Trophoblast cell (in vitro differentiated cells and primary cell): ENCODE data around the gene CDC6.

Experiments
- DNase-seq, 2 donors: peaks; one replicate each; pipeline ENCODE4 v3.0.0-alpha.2; 2016
- H2AFZ ChIP-seq: 2 replicates; pipeline ENCODE4 v1.6.1; 2013; ENCODE audit warnings: low read length, moderate library complexity, mild to moderate bottlenecking; ENCODE audit not compliant: insufficient read depth, poor library complexity
- H2AK5ac ChIP-seq: 2 replicates; pipeline ENCODE4 v1.6.1; 2013; ENCODE audit warnings: mild to moderate bottlenecking, low read length
- H2BK120ac ChIP-seq: 2 replicates; pipeline ENCODE4 v1.6.1; 2013; ENCODE audit warnings: low read length, mild to moderate bottlenecking, moderate library complexity; ENCODE audit not compliant: insufficient read depth, poor library complexity
- H2BK12ac ChIP-seq: 2 replicates; pipeline ENCODE4 v1.6.1; 2013; ENCODE audit warnings: mild to moderate bottlenecking, low read length, moderate library complexity
- H2BK5ac ChIP-seq: 2 replicates; pipeline ENCODE4 v1.6.1; 2013; ENCODE audit warnings: low read length, low read depth, moderate library complexity, mild to moderate bottlenecking; ENCODE audit not compliant: poor library complexity
- H3K14ac ChIP-seq: 2 replicates; pipeline ENCODE4 v1.6.1; 2013; ENCODE audit warnings: mild to moderate bottlenecking, low read length
- H3K18ac ChIP-seq: 2 replicates; pipeline ENCODE4 v1.6.1; 2013; ENCODE audit warnings: mild to moderate bottlenecking, low read length
- H3K23ac ChIP-seq: 2 replicates; pipeline ENCODE4 v1.6.1; 2013; ENCODE audit warnings: low read length
- H3K27ac ChIP-seq: 2 replicates; pipeline ENCODE4 v1.5.1; 2013; ENCODE audit warnings: low read depth, mild to moderate bottlenecking, inconsistent platforms, low read length, moderate library complexity
- H3K27me3 ChIP-seq: 2 replicates; pipeline ENCODE4 v1.6.1; 2013; ENCODE audit warnings: inconsistent platforms, mild to moderate bottlenecking, low read length, moderate library complexity; ENCODE audit not compliant: insufficient read depth
- H3K36me3 ChIP-seq, 2 experiments: 1 replicate in 1 of 2; 2 replicates in 1 of 2; pipeline ENCODE4 v1.6.1; 2013; ENCODE audit warnings: low read length in 2 of 2, mild to moderate bottlenecking in 2 of 2, moderate library complexity in 1 of 2; ENCODE audit not compliant: insufficient read depth in 2 of 2, control insufficient read depth in 1 of 2
- H3K4ac ChIP-seq: 2 replicates; pipeline ENCODE4 v1.6.1; 2013; ENCODE audit warnings: low read depth, mild to moderate bottlenecking, low read length, moderate library complexity
- H3K4me1 ChIP-seq, 2 experiments: 1 replicate in 1 of 2; 2 replicates in 1 of 2; pipeline ENCODE4 v1.6.1; 2013; ENCODE audit warnings: low read length in 2 of 2, mild to moderate bottlenecking in 2 of 2, moderate library complexity in 1 of 2; ENCODE audit not compliant: insufficient read depth in 2 of 2, control insufficient read depth in 1 of 2
- H3K4me2 ChIP-seq: 2 replicates; pipeline ENCODE4 v1.6.1; 2013; ENCODE audit warnings: inconsistent platforms, mild to moderate bottlenecking, low read length, moderate library complexity
- H3K4me3 ChIP-seq: 2 replicates; pipeline ENCODE4 v1.5.1; 2013; ENCODE audit warnings: mild to moderate bottlenecking, low read depth, low read length, inconsistent platforms
- H3K79me1 ChIP-seq: one replicate; pipeline ENCODE4 v1.6.1; 2013; ENCODE audit warnings: low read length
- H3K79me2 ChIP-seq: 2 replicates; pipeline ENCODE4 v1.6.1; 2013; ENCODE audit warnings: low read length, mild to moderate bottlenecking; ENCODE audit not compliant: control insufficient read depth, insufficient read depth, poor library complexity
- H3K9ac ChIP-seq: 2 replicates; pipeline ENCODE4 v1.6.1; 2013; ENCODE audit warnings: mild to moderate bottlenecking, low read length
- H3K9me3 ChIP-seq: 2 replicates; pipeline ENCODE4 v1.6.1; 2013; ENCODE audit warnings: low read depth, mild to moderate bottlenecking, control low read depth, inconsistent platforms, low read length; ENCODE audit not compliant: insufficient read depth
- H4K12ac ChIP-seq: 2 replicates; pipeline ENCODE4 v1.6.1; 2013; ENCODE audit warnings: low read depth, mild to moderate bottlenecking, low read length, moderate library complexity
- H4K8ac ChIP-seq: 2 replicates; pipeline ENCODE4 v1.6.1; 2013; ENCODE audit warnings: low read depth, mild to moderate bottlenecking, low read length, moderate library complexity
- H4K91ac ChIP-seq: one replicate; pipeline ENCODE4 v1.6.1; 2013; ENCODE audit warnings: low read depth, mild to moderate bottlenecking, low read length, moderate library complexity
- WGBS: extraction: QIAGEN DNeasy Blood & Tissue Kit; methylation state at CpG from one replicate; pipeline ENCODE4 v1.1.7; 2013; ENCODE audit warnings: missing lambda C conversion rate; ENCODE audit not compliant: insufficient read length, insufficient coverage; ENCODE audit errors: extremely low coverage; 5-methylcytosine and 5-hydroxymethylcytosine counted together

The CDC6 gene

DNA sequence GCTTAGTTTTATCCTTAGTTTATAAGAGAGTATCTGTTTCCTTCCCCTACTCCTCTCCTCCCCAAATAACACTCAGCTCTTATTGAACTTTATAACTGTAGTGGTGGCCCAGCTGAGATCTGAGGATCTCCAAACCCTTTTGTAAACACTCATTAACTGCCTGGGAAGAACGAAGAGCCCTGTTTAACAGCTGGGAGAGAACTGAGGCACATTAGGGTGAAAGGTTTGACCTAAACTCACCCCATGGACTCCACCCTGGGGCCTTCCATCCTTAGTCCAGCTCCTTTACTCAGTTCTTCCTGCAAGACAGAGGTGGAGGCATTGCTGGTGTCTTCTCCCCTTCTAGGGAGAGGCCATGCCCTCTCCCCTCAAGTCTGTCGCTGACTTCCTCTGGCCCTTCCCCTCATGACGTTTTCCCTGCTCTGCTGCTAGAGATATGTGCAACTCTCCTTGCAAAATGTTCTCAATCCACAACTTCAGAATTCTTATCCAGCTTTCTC is 20.1 kb downstream of the CDC6 start:
- Histone ChIP-seq H3K4me1 (peaks cover 21 to 26% of the 10 kb centered on the region in 2 experiments), H3K79me2 (no peaks in the 10 kb centered on the region), H3K4me2 (no peak overlapping the region), H2BK12ac (no peak overlapping the region), H4K12ac (no peak overlapping the region), H3K4me3 (no peak overlapping the region), H3K79me1 (peaks cover 4% of the 10 kb centered on the region), H2AK5ac (no peak overlapping the region), H3K9ac (no peak overlapping the region), H2BK5ac (no peak overlapping the region), H3K14ac (no peak overlapping the region), H2BK120ac (no peak overlapping the region), H3K18ac (no peak overlapping the region), H3K27ac (no peak overlapping the region), H3K4ac (no peak overlapping the region), H2AFZ (no peak overlapping the region), H3K23ac (no peak overlapping the region), H4K8ac (no peak overlapping the region), H3K36me3 (peaks cover 3 to 8% of the 10 kb centered on the region in 2 experiments), H3K9me3 (no peaks in the 10 kb centered on the region), H4K91ac (no peak overlapping the region), H3K27me3 (no peaks in the 10 kb centered on the region)
- DNase-seq, result no peak
- WGBS, result no CpG with 5 or more reads among the region's 3 CpGs

DNA sequence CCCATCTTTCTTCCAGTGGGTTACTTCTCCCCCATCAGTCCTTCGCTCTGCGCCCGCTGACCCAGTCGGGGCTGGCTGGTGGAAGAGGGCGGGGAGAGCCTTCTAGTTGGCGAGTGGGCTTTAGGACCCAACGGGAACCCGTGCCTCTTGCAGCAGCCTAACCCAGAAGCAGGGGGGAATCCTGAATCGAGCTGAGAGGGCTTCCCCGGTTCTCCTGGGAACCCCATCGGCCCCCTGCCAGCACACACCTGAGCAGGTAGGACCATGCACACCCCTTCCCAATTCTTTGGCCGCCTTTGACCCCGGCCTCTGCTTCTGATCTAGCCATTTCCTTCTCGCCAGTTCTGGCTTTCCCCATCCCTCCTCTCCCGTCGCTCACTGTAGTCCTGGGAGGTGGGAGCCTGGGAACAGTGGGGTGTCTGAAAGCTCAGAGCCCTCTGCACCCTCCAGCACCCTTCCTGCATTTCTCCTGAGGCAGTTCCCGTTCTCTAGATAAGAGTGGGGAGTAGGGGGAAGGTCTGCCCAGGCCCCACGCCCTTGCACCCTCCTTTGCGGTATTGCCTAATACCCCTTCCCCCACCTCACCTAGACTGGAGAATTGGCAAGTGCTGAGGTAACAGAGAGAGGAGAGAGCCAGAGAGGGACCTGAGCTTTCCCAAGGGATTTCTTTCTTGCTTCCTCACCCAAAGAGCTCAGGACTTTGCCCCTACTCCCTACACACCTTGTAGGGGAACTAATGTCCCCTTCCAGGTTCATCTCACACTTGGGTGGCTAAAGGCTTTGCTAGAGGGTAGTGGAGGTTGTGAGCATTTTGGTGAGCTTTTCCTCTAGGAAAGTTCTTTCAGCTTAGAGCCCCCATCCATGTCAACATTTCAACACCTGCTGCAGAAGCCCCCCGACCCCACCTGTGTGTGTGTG is 21.6 kb downstream of the CDC6 start, which contains the start of gene RARA:
TSS of gene RARA (plus strand) at position 150 of the 918 bp plus-strand sequence. CDS start 22,039 bp downstream, outside the sequence.
- H3K9ac ChIP-seq, result no peak within 1 kb of the TSS
- H3K4me1 ChIP-seq, result peaks cover 21 to 26% of the 10 kb centered on the region in 2 experiments
- no CpG with 5 or more reads among the region's 20 CpGs for WGBS
- no peak within 1 kb of the TSS for H3K23ac ChIP-seq
- peak within 1 kb of the TSS; percentile 44 for H3K18ac ChIP-seq
- H2BK5ac ChIP-seq, result no peak within 1 kb of the TSS
- H3K36me3 ChIP-seq, result no peaks in the 10 kb centered on the region
- H3K4me3 ChIP-seq, result peak within 1 kb of the TSS; percentile 56
- H3K79me1 ChIP-seq, result peaks cover 4% of the 10 kb centered on the region
- peak in 1 of 2 donors; percentile 55 for DNase-seq
- H2BK120ac ChIP-seq, result peak within 1 kb of the TSS; percentile 52
- H2BK12ac ChIP-seq, result no peak within 1 kb of the TSS
- H3K27ac ChIP-seq, result no peak within 1 kb of the TSS
- no peak within 1 kb of the TSS for H4K12ac ChIP-seq
- peak within 1 kb of the TSS; percentile 51 for H4K91ac ChIP-seq
- H3K4ac ChIP-seq, result no peak within 1 kb of the TSS
- peak within 1 kb of the TSS; percentile 14 for H2AFZ ChIP-seq
- H3K14ac ChIP-seq, result peak within 1 kb of the TSS; percentile 50
- H3K27me3 ChIP-seq, result no peaks in the 10 kb centered on the region
- peak within 1 kb of the TSS; percentile 75 for H3K4me2 ChIP-seq
- H2AK5ac ChIP-seq, result no peak within 1 kb of the TSS
- H3K9me3 ChIP-seq, result no peaks in the 10 kb centered on the region
- H4K8ac ChIP-seq, result peak within 1 kb of the TSS; percentile 5
- no peaks in the 10 kb centered on the region for H3K79me2 ChIP-seq

DNA sequence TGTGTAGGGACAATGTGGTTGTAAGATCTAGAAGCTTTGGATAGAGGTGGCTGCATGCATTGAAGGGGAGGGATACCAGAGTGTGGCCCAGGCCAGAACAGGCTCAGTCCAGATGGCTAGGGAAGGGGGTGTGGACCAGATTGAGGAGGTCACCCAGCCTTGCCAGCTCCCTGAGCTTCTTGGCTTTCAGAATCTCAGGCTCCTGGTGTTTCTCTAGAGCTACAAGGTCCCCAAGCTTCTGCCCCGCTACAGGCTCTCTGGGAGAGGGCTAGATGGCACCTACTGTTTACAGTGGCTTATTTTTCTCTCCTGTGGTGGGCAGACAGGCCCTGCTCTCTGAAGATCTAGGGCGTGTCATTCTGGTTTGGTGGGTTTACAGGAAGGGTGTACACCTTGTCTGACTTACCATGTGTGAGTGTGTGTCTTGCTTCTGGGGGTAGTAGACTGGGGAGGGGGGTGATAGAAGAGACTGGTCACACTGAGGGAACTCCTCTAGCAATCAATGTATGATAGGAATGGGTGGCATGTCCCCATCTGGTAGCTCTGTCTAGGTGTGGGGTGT is 22.4 kb downstream of the CDC6 start:
- Histone ChIP-seq H3K4me1 (peaks cover 21 to 26% of the 10 kb centered on the region in 2 experiments), H2BK12ac (no peak overlapping the region), H4K12ac (no peak overlapping the region), H3K14ac (no peak overlapping the region), H3K4me3 (no peak overlapping the region), H3K9me3 (peaks cover 1% of the 10 kb centered on the region), H3K9ac (no peak overlapping the region), H4K8ac (no peak overlapping the region), H3K27ac (no peak overlapping the region), H3K18ac (no peak overlapping the region), H2AK5ac (no peak overlapping the region), H3K4me2 (peak overlapping the region; percentile 75), H2BK120ac (no peak overlapping the region), H2BK5ac (no peak overlapping the region), H4K91ac (no peak overlapping the region), H3K79me2 (no peaks in the 10 kb centered on the region), H3K4ac (no peak overlapping the region), H3K27me3 (no peaks in the 10 kb centered on the region), H3K36me3 (no peaks in the 10 kb centered on the region), H2AFZ (no peak overlapping the region), H3K79me1 (peaks cover 4% of the 10 kb centered on the region), H3K23ac (no peak overlapping the region)
- DNase-seq, result no peak
- WGBS, result no CpG with 5 or more reads among the region's 2 CpGs

DNA sequence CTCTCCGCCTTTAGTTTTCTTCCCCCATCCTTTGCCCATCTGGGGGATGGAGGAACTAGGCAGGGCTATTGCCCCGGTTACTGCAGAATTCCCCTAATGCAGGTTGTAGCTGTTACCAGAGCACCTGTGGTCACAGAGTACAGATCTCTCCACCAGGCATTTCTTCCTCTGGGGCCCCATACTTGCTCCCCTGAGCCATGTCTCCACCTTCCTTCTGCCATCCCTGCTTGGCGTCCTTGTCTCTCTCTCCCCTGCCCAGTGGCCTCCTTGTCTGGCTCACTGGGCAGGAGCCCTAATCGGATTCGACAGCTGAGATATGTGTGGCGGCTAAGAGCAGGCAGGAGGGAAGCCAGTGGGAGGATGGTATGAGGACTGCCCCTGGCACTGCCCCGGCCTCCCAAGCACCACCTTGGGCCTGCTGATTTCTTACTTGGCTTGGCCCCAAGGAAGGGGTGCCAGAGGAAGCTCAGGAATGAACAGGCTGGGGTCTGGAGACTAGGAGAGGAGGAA is 23.3 kb downstream of the CDC6 start:
- no peak overlapping the region for H2AFZ ChIP-seq
- H3K4me3 ChIP-seq, result no peak overlapping the region
- no peak overlapping the region for H3K18ac ChIP-seq
- H3K27me3 ChIP-seq, result no peaks in the 10 kb centered on the region
- no peak overlapping the region for H2BK120ac ChIP-seq
- H3K4ac ChIP-seq, result no peak overlapping the region
- DNase-seq, result no peak
- H3K4me1 ChIP-seq, result peaks cover 26 to 32% of the 10 kb centered on the region in 2 experiments
- no peak overlapping the region for H4K8ac ChIP-seq
- H3K4me2 ChIP-seq, result no peak overlapping the region
- H3K79me2 ChIP-seq, result no peaks in the 10 kb centered on the region
- peaks cover 4% of the 10 kb centered on the region for H3K79me1 ChIP-seq
- no peak overlapping the region for H2BK5ac ChIP-seq
- H2AK5ac ChIP-seq, result peak overlapping the region; percentile 11
- H3K36me3 ChIP-seq, result no peaks in the 10 kb centered on the region
- H3K14ac ChIP-seq, result no peak overlapping the region
- H3K9me3 ChIP-seq, result peaks cover 1% of the 10 kb centered on the region
- no CpG with 5 or more reads among the region's 7 CpGs for WGBS
- H3K9ac ChIP-seq, result no peak overlapping the region
- H4K91ac ChIP-seq, result no peak overlapping the region
- no peak overlapping the region for H3K23ac ChIP-seq
- no peak overlapping the region for H3K27ac ChIP-seq
- H2BK12ac ChIP-seq, result no peak overlapping the region
- H4K12ac ChIP-seq, result no peak overlapping the region
